ENCODE measurements around the gene RAD51B. TPM values are rescaled to one million over a fixed set of nuclear protein-coding genes. Genes with fewer than 3 reads are reported as not detected.

Gene RAD51B
- total and polyA plus RNA-seq, 2 of the 13 experiments (the other 11 are each of a cell fraction or from before 2014, with no cell fraction given): 7.0 to 9.5 TPM

- TF ChIP-seq, protein P1, sequence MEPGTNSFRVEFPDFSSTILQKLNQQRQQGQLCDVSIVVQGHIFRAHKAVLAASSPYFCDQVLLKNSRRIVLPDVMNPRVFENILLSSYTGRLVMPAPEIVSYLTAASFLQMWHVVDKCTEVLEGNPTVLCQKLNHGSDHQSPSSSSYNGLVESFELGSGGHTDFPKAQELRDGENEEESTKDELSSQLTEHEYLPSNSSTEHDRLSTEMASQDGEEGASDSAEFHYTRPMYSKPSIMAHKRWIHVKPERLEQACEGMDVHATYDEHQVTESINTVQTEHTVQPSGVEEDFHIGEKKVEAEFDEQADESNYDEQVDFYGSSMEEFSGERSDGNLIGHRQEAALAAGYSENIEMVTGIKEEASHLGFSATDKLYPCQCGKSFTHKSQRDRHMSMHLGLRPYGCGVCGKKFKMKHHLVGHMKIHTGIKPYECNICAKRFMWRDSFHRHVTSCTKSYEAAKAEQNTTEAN (CRISPR knock-in tag; conservative IDR thresholded peaks at IDR 0.05): no peak
- TF ChIP-seq, protein P2, sequence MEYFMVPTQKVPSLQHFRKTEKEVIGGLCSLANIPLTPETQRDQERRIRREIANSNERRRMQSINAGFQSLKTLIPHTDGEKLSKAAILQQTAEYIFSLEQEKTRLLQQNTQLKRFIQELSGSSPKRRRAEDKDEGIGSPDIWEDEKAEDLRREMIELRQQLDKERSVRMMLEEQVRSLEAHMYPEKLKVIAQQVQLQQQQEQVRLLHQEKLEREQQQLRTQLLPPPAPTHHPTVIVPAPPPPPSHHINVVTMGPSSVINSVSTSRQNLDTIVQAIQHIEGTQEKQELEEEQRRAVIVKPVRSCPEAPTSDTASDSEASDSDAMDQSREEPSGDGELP (IDR thresholded peaks at IDR 0.05; ENCODE audit: borderline replicate concordance, low read depth): no peak
These were observed 16.0 kb downstream of the RAD51B start (continued) for GRCh38 chr14:67835596-67835995.

DNA sequence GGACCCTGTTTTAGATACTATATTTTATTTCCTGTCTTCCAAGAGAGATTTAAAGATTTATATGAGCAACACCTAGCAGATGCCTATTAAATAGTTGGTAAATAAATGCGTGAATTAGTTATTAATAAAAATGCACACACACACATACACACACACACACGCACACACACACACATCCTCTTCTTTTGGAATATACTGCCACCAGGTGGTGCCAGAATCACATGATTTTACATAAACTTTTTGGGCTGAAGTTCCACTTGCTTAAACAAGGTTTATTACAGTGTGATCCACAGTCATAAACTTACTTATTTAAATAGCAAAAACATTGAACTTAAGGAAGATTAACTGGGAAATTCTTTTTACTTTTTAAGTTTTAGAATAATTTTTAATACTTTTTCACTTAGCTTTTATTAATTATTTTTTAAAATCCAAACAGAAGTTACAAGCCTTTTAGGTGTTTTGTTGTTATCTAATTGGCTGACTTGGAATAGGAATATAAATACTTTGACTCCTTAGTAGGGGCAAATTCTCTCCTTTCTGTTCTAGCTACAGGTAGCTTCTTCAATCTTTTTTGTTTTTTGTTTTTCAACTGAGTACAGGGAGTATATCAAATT, 17.5 kb downstream of the RAD51B start:
- no peak overlapping the region for H3K4me3 ChIP-seq (replicated peaks in 1 of 3; ENCODE audit: insufficient read depth in 1 of 3, low read depth in 2 of 3, low read length in 3 of 3)
- H3K36me3 ChIP-seq (replicated peaks in 1 of 2; ENCODE audit: control insufficient read depth in 1 of 2, insufficient read depth in 2 of 2, low read length in 2 of 2): peaks cover 3% of the 10 kb centered on the region in 2 experiments; a peak in 3 of 5 replicates
- H3K79me2 ChIP-seq (ENCODE audit: insufficient read depth, low read length): no peaks in the 10 kb centered on the region
- no peaks in the 10 kb centered on the region for H4K20me1 ChIP-seq (ENCODE audit: insufficient read depth, low read length)
- FAIRE-seq (peak; percentile 76), DNase-seq (ENCODE audit: low spot score) (peak; percentile 74), ATAC-seq (no peak)
- in situ Hi-C loops (cut with HindIII; ENCODE audit: extremely low pct_ligation_motif_present, low pct_unique_long_range_greater_than_20kb) (no loop called here), intact Hi-C loops (cut with micrococcal nuclease; ENCODE audit: unreplicated experiment) (loop anchor here (2.0 kb wide), 1 partner anchor 104 kb away; no protein-coding TSS in a partner anchor)
- peaks cover 9% of the 10 kb centered on the region; the same call in 1 of the 2 replicates for H3K4me1 ChIP-seq (ENCODE audit: insufficient read depth, low read length)
- BruUV-seq (replicated peaks): no TSS peak
- H3K9ac ChIP-seq (ENCODE audit: insufficient read depth, low read depth, low read length): no peak overlapping the region
- no peaks in the 10 kb centered on the region for H3K27me3 ChIP-seq (ENCODE audit: control insufficient read depth in 1 of 2, insufficient read depth in 2 of 2, low read length in 2 of 2)
- H2AFZ ChIP-seq (ENCODE audit: low read length): no peak overlapping the region
- POLR2A ChIA-PET: no interaction called here
- H3K4me2 ChIP-seq (ENCODE audit: low read depth, low read length): no peak overlapping the region
- no peak overlapping the region for H3K27ac ChIP-seq (ENCODE audit: extremely low read length, insufficient read depth, low read length)
- 51% methylated on average over 2 of the region's 2 CpGs for WGBS (ENCODE audit: low lambda C conversion rate)
- CTCF ChIA-PET (ENCODE audit: low intra/inter-chr PET ratio, low total read pairs): interaction anchor here (1.3 kb wide), 1 partner anchor 980 kb away, joined by 3 read pairs; no protein-coding TSS in a partner anchor
- H3K9me3 ChIP-seq (ENCODE audit: low read length): no peaks in the 10 kb centered on the region
- TF ChIP-seq MXI1 (IDR thresholded peaks at IDR 0.05; ENCODE audit: borderline replicate concordance, low read depth, low read length): no peak
- peak; percentile 66 for TF ChIP-seq SMC3 (IDR thresholded peaks at IDR 0.05; ENCODE audit: low read length)
- peak; percentile 76; the same call in 1 of the 2 replicates for TF ChIP-seq ARID3A (IDR thresholded peaks at IDR 0.05; ENCODE audit: low read depth, low read length)
- TF ChIP-seq THAP11 (CRISPR knock-in tag; IDR thresholded peaks at IDR 0.05): 0 out of 2 replicates have a peak, but pooled peaks have one; percentile 20
- no peak for TF ChIP-seq RERE (CRISPR knock-in tag; IDR thresholded peaks at IDR 0.05; ENCODE audit: low read depth)
- no peak for TF ChIP-seq ZNF331 (CRISPR knock-in tag; IDR thresholded peaks at IDR 0.05)
- TF ChIP-seq STAG1 (CRISPR knock-in tag; IDR thresholded peaks at IDR 0.05): peak; percentile 75
- TF ChIP-seq SAP130 (CRISPR knock-in tag; IDR thresholded peaks at IDR 0.05; ENCODE audit: low read depth): 0 out of 2 replicates have a peak, but pooled peaks have one; percentile 16
- no peak for TF ChIP-seq HNRNPUL1 (IDR thresholded peaks at IDR 0.05; ENCODE audit: low read depth, low read length)
- TF ChIP-seq ZNF12 (CRISPR knock-in tag; IDR thresholded peaks at IDR 0.05): no peak
- TF ChIP-seq RAD21 (CRISPR knock-in tag; IDR thresholded peaks at IDR 0.05): peak; percentile 60
- 0 out of 2 replicates have a peak, but pooled peaks have one; percentile 11 for TF ChIP-seq ELF3 (CRISPR knock-in tag; IDR thresholded peaks at IDR 0.05)

Data from HepG2 (cell line).